Measurements from ENCODE around the gene CIDEB. TPM values are rescaled to one million over a fixed set of nuclear protein-coding genes. Genes with fewer than 3 reads are reported as not detected.

The CIDEB gene
- total RNA-seq, 1 donor, result 0.36 TPM

GRCh38 chr14:24314377-24315193 is 6.8 kb upstream of the CIDEB start:
- no peaks in the 10 kb centered on the region for H3K9me3 ChIP-seq (ENCODE audit: low read depth, low read length)
- H2AFZ ChIP-seq (ENCODE audit: low read length), result no peak overlapping the region
- no peak overlapping the region for H3K4me2 ChIP-seq (ENCODE audit: insufficient read depth, low read length)
- H4K20me1 ChIP-seq (ENCODE audit: insufficient read depth, low read length), result no peaks in the 10 kb centered on the region
- no peak for TF ChIP-seq CTCF (IDR thresholded peaks at IDR 0.05; ENCODE audit: extremely low read depth, low read depth, low read length)
- H3K27ac ChIP-seq (ENCODE audit: low read depth, low read length), result no peak overlapping the region
- H3K4me3 ChIP-seq (ENCODE audit: insufficient read depth, low read length), result no peak overlapping the region
- no peaks in the 10 kb centered on the region for H3K79me2 ChIP-seq (ENCODE audit: insufficient read depth, low read length)
- no peaks in the 10 kb centered on the region for H3K36me3 ChIP-seq (ENCODE audit: insufficient read depth, low read length)
- peak; percentile 70 for DNase-seq (ENCODE audit: insufficient read length, low spot score, missing footprints)
- H3K4me1 ChIP-seq (ENCODE audit: insufficient read depth, low read length), result peaks cover 23% of the 10 kb centered on the region
- peaks cover 7% of the 10 kb centered on the region for H3K27me3 ChIP-seq (ENCODE audit: insufficient read depth, low read length)

- Histone ChIP-seq H3K79me2 (ENCODE audit: insufficient read depth, low read length) (no peaks in the 10 kb centered on the region), H4K20me1 (ENCODE audit: insufficient read depth, low read length) (no peaks in the 10 kb centered on the region), H3K9me3 (ENCODE audit: low read depth, low read length) (no peaks in the 10 kb centered on the region), H3K27me3 (ENCODE audit: insufficient read depth, low read length) (peaks cover 7% of the 10 kb centered on the region), H3K36me3 (ENCODE audit: insufficient read depth, low read length) (no peaks in the 10 kb centered on the region), H3K4me2 (ENCODE audit: insufficient read depth, low read length) (no peak overlapping the region), H2AFZ (ENCODE audit: low read length) (no peak overlapping the region), H3K4me1 (ENCODE audit: insufficient read depth, low read length) (peaks cover 23% of the 10 kb centered on the region), H3K4me3 (ENCODE audit: insufficient read depth, low read length) (no peak overlapping the region), H3K27ac (ENCODE audit: low read depth, low read length) (no peak overlapping the region)
- DNase-seq (ENCODE audit: insufficient read length, low spot score, missing footprints), result peak; percentile 69
- TF ChIP-seq CTCF (IDR thresholded peaks at IDR 0.05; ENCODE audit: extremely low read depth, low read depth, low read length), result no peak
These were observed 6.1 kb upstream of the CIDEB start for GRCh38 chr14:24313913-24314312.

GRCh38 chr14:24312736-24313507 is 5.1 kb upstream of the CIDEB start:
- H4K20me1 ChIP-seq (ENCODE audit: insufficient read depth, low read length), result no peaks in the 10 kb centered on the region
- peaks cover 7% of the 10 kb centered on the region for H3K27me3 ChIP-seq (ENCODE audit: insufficient read depth, low read length)
- H2AFZ ChIP-seq (ENCODE audit: low read length), result no peak overlapping the region
- no peaks in the 10 kb centered on the region for H3K36me3 ChIP-seq (ENCODE audit: insufficient read depth, low read length)
- TF ChIP-seq CTCF (IDR thresholded peaks at IDR 0.05; ENCODE audit: extremely low read depth, low read depth, low read length), result no peak
- peaks cover 23% of the 10 kb centered on the region for H3K4me1 ChIP-seq (ENCODE audit: insufficient read depth, low read length)
- H3K27ac ChIP-seq (ENCODE audit: low read depth, low read length), result no peak overlapping the region
- peak; percentile 62 for DNase-seq (ENCODE audit: insufficient read length, low spot score, missing footprints)
- H3K9me3 ChIP-seq (ENCODE audit: low read depth, low read length), result no peaks in the 10 kb centered on the region
- no peak overlapping the region for H3K4me3 ChIP-seq (ENCODE audit: insufficient read depth, low read length)
- no peak overlapping the region for H3K4me2 ChIP-seq (ENCODE audit: insufficient read depth, low read length)
- no peaks in the 10 kb centered on the region for H3K79me2 ChIP-seq (ENCODE audit: insufficient read depth, low read length)

All from osteoblast (primary cell).